Stimulated activated memory B cell treated with anti-CD40 and anti-IgM and Interleukin-4, amounts not matched to agents 10 μg/mL and 1 μg/mL and 100 μg/mL, for 72 hours (primary cell): Measurements from ENCODE around the gene ITPR1.

Source experiments
- ATAC-seq: fragments of 150-1000 bp; cut with Tn5 transposase; 2 replicates; pipeline ENCODE4 v1.10.0; 2021
- H3K27ac Mint-ChIP-seq: one replicate; pipeline ENCODE4 v1.8.0; 2022; ENCODE audit warnings: mild to moderate bottlenecking, mixed read lengths
- H3K27me3 Mint-ChIP-seq: one replicate; pipeline ENCODE4 v1.8.0; 2022; ENCODE audit warnings: mixed read lengths
- H3K36me3 Mint-ChIP-seq: one replicate; pipeline ENCODE4 v1.8.0; 2022; ENCODE audit warnings: mixed read lengths
- H3K4me1 Mint-ChIP-seq: one replicate; pipeline ENCODE4 v1.8.0; 2022; ENCODE audit warnings: mixed read lengths
- H3K4me3 Mint-ChIP-seq: one replicate; pipeline ENCODE4 v1.8.0; 2022; ENCODE audit warnings: mild to moderate bottlenecking, moderate library complexity, mixed read lengths
- H3K9me3 Mint-ChIP-seq: one replicate; pipeline ENCODE4 v1.8.0; 2022; ENCODE audit warnings: mixed read lengths

The ITPR1 gene

GRCh38 chr3:4512895-4513616 is 19.9 kb downstream of the ITPR1 start:
- Mint-ChIP-seq H3K27me3 (no peaks in the 10 kb centered on the region), H3K36me3 (peaks cover 43% of the 10 kb centered on the region), H3K4me3 (no peak overlapping the region), H3K9me3 (no peaks in the 10 kb centered on the region), H3K27ac (no peak overlapping the region), H3K4me1 (peaks cover 88% of the 10 kb centered on the region)
- no peak for ATAC-seq

GRCh38 chr3:4514321-4514720 is 21.2 kb downstream of the ITPR1 start:
- no peak for ATAC-seq
- Mint-ChIP-seq H3K27ac (no peak overlapping the region), H3K27me3 (no peaks in the 10 kb centered on the region), H3K36me3 (peaks cover 37% of the 10 kb centered on the region), H3K4me1 (peaks cover 83% of the 10 kb centered on the region), H3K4me3 (no peak overlapping the region), H3K9me3 (no peaks in the 10 kb centered on the region)

- no peak for ATAC-seq
- H3K27me3 Mint-ChIP-seq, result no peaks in the 10 kb centered on the region
- H3K9me3 Mint-ChIP-seq, result no peaks in the 10 kb centered on the region
- H3K4me1 Mint-ChIP-seq, result peaks cover 83% of the 10 kb centered on the region
- no peak overlapping the region for H3K4me3 Mint-ChIP-seq
- peaks cover 37% of the 10 kb centered on the region for H3K36me3 Mint-ChIP-seq
- peak overlapping the region; percentile 20 for H3K27ac Mint-ChIP-seq
Measured at GRCh38 chr3:4514916-4515315, 21.8 kb downstream of the ITPR1 start.

- Mint-ChIP-seq H3K4me3 (no peak overlapping the region), H3K27ac (peak overlapping the region; percentile 20), H3K27me3 (no peaks in the 10 kb centered on the region), H3K4me1 (peaks cover 80% of the 10 kb centered on the region), H3K36me3 (peaks cover 31% of the 10 kb centered on the region), H3K9me3 (no peaks in the 10 kb centered on the region)
- no peak for ATAC-seq
Measured at GRCh38 chr3:4515916-4516579, 22.9 kb downstream of the ITPR1 start.

- H3K36me3 Mint-ChIP-seq, result peaks cover 31% of the 10 kb centered on the region
- no peak for ATAC-seq
- H3K27ac Mint-ChIP-seq, result peak overlapping the region; percentile 56
- H3K9me3 Mint-ChIP-seq, result no peaks in the 10 kb centered on the region
- no peak overlapping the region for H3K4me3 Mint-ChIP-seq
- no peaks in the 10 kb centered on the region for H3K27me3 Mint-ChIP-seq
- peaks cover 70% of the 10 kb centered on the region for H3K4me1 Mint-ChIP-seq
Measured at GRCh38 chr3:4517093-4517492, 23.9 kb downstream of the ITPR1 start.

GRCh38 chr3:4517643-4518311 is 24.6 kb downstream of the ITPR1 start:
- peak overlapping the region; percentile 56 for H3K27ac Mint-ChIP-seq
- no peak overlapping the region for H3K4me3 Mint-ChIP-seq
- peak; percentile 60 for ATAC-seq
- H3K27me3 Mint-ChIP-seq, result no peaks in the 10 kb centered on the region
- no peaks in the 10 kb centered on the region for H3K9me3 Mint-ChIP-seq
- peaks cover 36% of the 10 kb centered on the region for H3K36me3 Mint-ChIP-seq
- peaks cover 67% of the 10 kb centered on the region for H3K4me1 Mint-ChIP-seq

- no peaks in the 10 kb centered on the region for H3K9me3 Mint-ChIP-seq
- H3K27ac Mint-ChIP-seq, result peak overlapping the region; percentile 65
- no peak overlapping the region for H3K4me3 Mint-ChIP-seq
- no peaks in the 10 kb centered on the region for H3K27me3 Mint-ChIP-seq
- H3K36me3 Mint-ChIP-seq, result peaks cover 54% of the 10 kb centered on the region
- H3K4me1 Mint-ChIP-seq, result peaks cover 72% of the 10 kb centered on the region
- no peak for ATAC-seq
Measured at GRCh38 chr3:4520033-4520816, 27.1 kb downstream of the ITPR1 start.

GRCh38 chr3:4522947-4523346 is 29.8 kb downstream of the ITPR1 start:
- H3K4me1 Mint-ChIP-seq, result peaks cover 72% of the 10 kb centered on the region
- no peak overlapping the region for H3K27ac Mint-ChIP-seq
- no peaks in the 10 kb centered on the region for H3K27me3 Mint-ChIP-seq
- H3K4me3 Mint-ChIP-seq, result no peak overlapping the region
- H3K9me3 Mint-ChIP-seq, result no peaks in the 10 kb centered on the region
- no peak for ATAC-seq
- peaks cover 46% of the 10 kb centered on the region for H3K36me3 Mint-ChIP-seq

- Mint-ChIP-seq H3K36me3 (peaks cover 42% of the 10 kb centered on the region), H3K27me3 (no peaks in the 10 kb centered on the region), H3K4me1 (peaks cover 77% of the 10 kb centered on the region), H3K4me3 (no peak overlapping the region), H3K27ac (peak overlapping the region; percentile 31), H3K9me3 (no peaks in the 10 kb centered on the region)
- no peak for ATAC-seq
Measured at GRCh38 chr3:4523710-4524698, 30.9 kb downstream of the ITPR1 start.

GRCh38 chr3:4525560-4526223 is 32.5 kb downstream of the ITPR1 start:
- peak overlapping the region; percentile 31 for H3K27ac Mint-ChIP-seq
- H3K36me3 Mint-ChIP-seq, result peaks cover 41% of the 10 kb centered on the region
- H3K27me3 Mint-ChIP-seq, result no peaks in the 10 kb centered on the region
- H3K4me1 Mint-ChIP-seq, result peaks cover 73% of the 10 kb centered on the region
- no peaks in the 10 kb centered on the region for H3K9me3 Mint-ChIP-seq
- no peak overlapping the region for H3K4me3 Mint-ChIP-seq
- no peak for ATAC-seq

GRCh38 chr3:4528320-4528719 is 35.2 kb downstream of the ITPR1 start:
- Mint-ChIP-seq H3K27ac (no peak overlapping the region), H3K27me3 (no peaks in the 10 kb centered on the region), H3K4me1 (peaks cover 89% of the 10 kb centered on the region), H3K36me3 (peaks cover 33% of the 10 kb centered on the region), H3K9me3 (no peaks in the 10 kb centered on the region), H3K4me3 (no peak overlapping the region)
- no peak for ATAC-seq

GRCh38 chr3:4528819-4529600 is 35.9 kb downstream of the ITPR1 start:
- no peak for ATAC-seq
- Mint-ChIP-seq H3K27me3 (no peaks in the 10 kb centered on the region), H3K27ac (no peak overlapping the region), H3K9me3 (no peaks in the 10 kb centered on the region), H3K36me3 (peaks cover 30% of the 10 kb centered on the region), H3K4me3 (no peak overlapping the region), H3K4me1 (peaks cover 87% of the 10 kb centered on the region)

- no peak for ATAC-seq
- no peak overlapping the region for H3K4me3 Mint-ChIP-seq
- H3K36me3 Mint-ChIP-seq, result peaks cover 30% of the 10 kb centered on the region
- no peak overlapping the region for H3K27ac Mint-ChIP-seq
- H3K4me1 Mint-ChIP-seq, result peaks cover 87% of the 10 kb centered on the region
- no peaks in the 10 kb centered on the region for H3K27me3 Mint-ChIP-seq
- no peaks in the 10 kb centered on the region for H3K9me3 Mint-ChIP-seq
Measured at GRCh38 chr3:4529876-4530588, 36.9 kb downstream of the ITPR1 start.
